KMS-11 (cell line): ENCODE data around the gene ABCB4.
"Not testable (repeated sequence)": the region's sequence is repeated elsewhere in the genome, so short reads cannot be mapped to it uniquely, and the experiment has no call there.

Source experiments
- H2AFZ ChIP-seq: fragments of 200-600 bp; sonication (generic); 2 replicates; pipeline ENCODE4 v1.6.1; 2016; ENCODE audit warnings: antibody characterized with exemption, mixed run types, low read depth
- H3K27ac ChIP-seq: fragments of 200-600 bp; sonication (generic); 2 replicates; pipeline ENCODE4 v1.6.1; 2016; ENCODE audit warnings: mild to moderate bottlenecking, mixed run types
- H3K27me3 ChIP-seq: fragments of 200-600 bp; sonication (generic); 2 replicates; pipeline ENCODE4 v1.6.1; 2017; ENCODE audit warnings: mild to moderate bottlenecking, low read depth, mixed run types, moderate library complexity; ENCODE audit not compliant: insufficient read depth
- H3K36me3 ChIP-seq: fragments of 200-600 bp; sonication (generic); 2 replicates; pipeline ENCODE4 v1.6.1; 2017; ENCODE audit warnings: mild to moderate bottlenecking, mixed run types; ENCODE audit not compliant: insufficient read depth
- H3K4me1 ChIP-seq: fragments of 200-600 bp; sonication (generic); 2 replicates; pipeline ENCODE4 v1.6.1; 2016; ENCODE audit warnings: mild to moderate bottlenecking, low read depth, mixed run types; ENCODE audit not compliant: poor library complexity, severe bottlenecking
- H3K4me2 ChIP-seq: fragments of 200-600 bp; sonication (generic); 2 replicates; pipeline ENCODE4 v1.7.0; 2016; ENCODE audit warnings: mild to moderate bottlenecking, mixed run types
- H3K4me3 ChIP-seq: fragments of 200-600 bp; sonication (generic); IDR thresholded peaks from 2 replicates; pipeline ENCODE4 v1.6.1; 2017; ENCODE audit warnings: low read depth, low read length, mixed read lengths; ENCODE audit not compliant: insufficient read depth
- H3K79me2 ChIP-seq: fragments of 200-600 bp; sonication (generic); 2 replicates; pipeline ENCODE4 v1.6.1; 2016; ENCODE audit warnings: low read depth, mixed run types; ENCODE audit not compliant: insufficient read depth
- H3K9ac ChIP-seq: fragments of 200-600 bp; sonication (generic); 2 replicates; pipeline ENCODE4 v1.6.1; 2016; ENCODE audit warnings: mild to moderate bottlenecking, mixed run types
- H4K20me1 ChIP-seq: fragments of 200-600 bp; sonication (generic); 2 replicates; pipeline ENCODE4 v1.6.1; 2016; ENCODE audit warnings: mild to moderate bottlenecking, mixed run types; ENCODE audit not compliant: insufficient read depth
- TF ChIP-seq, protein P1 (sequence below): fragments of 200-600 bp; sonication (generic); conservative IDR thresholded peaks from 2 replicates; pipeline ENCODE4 v1.6.1; 2017; ENCODE audit warnings: low read depth, mild to moderate bottlenecking, antibody characterized with exemption, low read length, moderate library complexity, mixed read lengths

Gene ABCB4

DNA sequence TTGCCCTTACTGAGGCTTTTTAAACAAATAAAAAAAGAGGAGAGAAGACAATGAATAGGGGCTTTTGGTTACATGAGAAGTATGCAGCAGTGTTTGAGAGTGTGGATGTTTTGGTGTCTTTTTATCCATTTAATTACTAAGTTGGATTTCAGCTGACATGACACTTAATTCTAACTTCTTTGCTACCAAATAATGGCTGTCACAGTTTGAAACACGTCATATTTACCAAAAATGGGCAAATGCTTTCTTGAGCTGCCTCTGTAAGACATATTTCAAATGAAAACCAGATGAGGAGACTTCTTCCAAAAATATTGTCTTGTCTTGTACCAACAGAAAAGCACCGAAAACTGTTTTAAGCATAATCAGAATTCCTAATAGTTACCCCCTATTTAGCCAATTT lies 4.0 kb downstream of the ABCB4 start:
- Histone ChIP-seq H3K4me3 (no peak overlapping the region), H2AFZ (no peak overlapping the region), H3K4me2 (no peak overlapping the region), H3K27ac (no peak overlapping the region), H3K27me3 (no peaks in the 10 kb centered on the region), H3K9ac (no peak overlapping the region), H3K36me3 (no peaks in the 10 kb centered on the region), H3K79me2 (no peaks in the 10 kb centered on the region), H3K4me1 (no peaks in the 10 kb centered on the region), H4K20me1 (no peaks in the 10 kb centered on the region)
- TF ChIP-seq, protein P1, sequence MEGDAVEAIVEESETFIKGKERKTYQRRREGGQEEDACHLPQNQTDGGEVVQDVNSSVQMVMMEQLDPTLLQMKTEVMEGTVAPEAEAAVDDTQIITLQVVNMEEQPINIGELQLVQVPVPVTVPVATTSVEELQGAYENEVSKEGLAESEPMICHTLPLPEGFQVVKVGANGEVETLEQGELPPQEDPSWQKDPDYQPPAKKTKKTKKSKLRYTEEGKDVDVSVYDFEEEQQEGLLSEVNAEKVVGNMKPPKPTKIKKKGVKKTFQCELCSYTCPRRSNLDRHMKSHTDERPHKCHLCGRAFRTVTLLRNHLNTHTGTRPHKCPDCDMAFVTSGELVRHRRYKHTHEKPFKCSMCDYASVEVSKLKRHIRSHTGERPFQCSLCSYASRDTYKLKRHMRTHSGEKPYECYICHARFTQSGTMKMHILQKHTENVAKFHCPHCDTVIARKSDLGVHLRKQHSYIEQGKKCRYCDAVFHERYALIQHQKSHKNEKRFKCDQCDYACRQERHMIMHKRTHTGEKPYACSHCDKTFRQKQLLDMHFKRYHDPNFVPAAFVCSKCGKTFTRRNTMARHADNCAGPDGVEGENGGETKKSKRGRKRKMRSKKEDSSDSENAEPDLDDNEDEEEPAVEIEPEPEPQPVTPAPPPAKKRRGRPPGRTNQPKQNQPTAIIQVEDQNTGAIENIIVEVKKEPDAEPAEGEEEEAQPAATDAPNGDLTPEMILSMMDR: no peak

DNA sequence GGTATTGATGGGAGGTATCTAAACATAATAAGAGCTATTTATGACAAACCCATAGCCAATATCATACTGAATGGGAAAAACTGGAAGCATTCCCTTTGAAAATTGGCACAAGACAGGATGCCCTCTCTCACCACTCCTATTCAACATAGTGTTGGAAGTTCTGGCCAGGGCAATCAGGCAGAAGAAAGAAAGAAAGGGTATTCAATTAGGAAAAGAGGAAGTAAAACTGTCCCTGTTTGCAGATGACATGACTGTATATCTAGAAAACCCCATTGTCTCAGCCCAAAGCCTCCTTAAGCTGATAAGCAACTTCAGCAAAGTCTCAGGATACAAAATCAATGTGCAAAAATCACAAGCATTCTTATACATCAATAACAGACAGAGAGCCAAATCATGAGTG lies 6.3 kb downstream of the ABCB4 start:
- not testable (repeated sequence) for H3K79me2 ChIP-seq, H3K36me3 ChIP-seq, H3K27me3 ChIP-seq, H3K4me2 ChIP-seq, H3K27ac ChIP-seq, H3K9ac ChIP-seq, H2AFZ ChIP-seq, H4K20me1 ChIP-seq, H3K4me3 ChIP-seq, H3K4me1 ChIP-seq

DNA sequence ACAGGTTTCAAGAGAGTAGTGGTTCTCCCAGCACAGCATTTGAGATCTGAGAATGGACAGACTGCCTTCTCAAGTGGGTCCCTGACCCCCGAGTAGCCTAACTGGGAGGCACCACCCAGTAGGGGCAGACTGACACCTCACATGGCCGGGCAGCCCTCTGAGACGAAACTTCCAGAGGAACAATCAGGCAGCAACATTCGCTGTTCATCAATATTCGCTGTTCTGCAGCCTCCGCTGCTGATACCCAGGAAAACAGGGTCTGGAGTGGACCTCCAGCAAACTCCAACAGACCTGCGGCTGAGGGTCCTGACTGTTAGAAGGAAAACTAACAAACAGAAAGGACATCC lies 10.0 kb downstream of the ABCB4 start:
- not testable (repeated sequence) for H3K27me3 ChIP-seq, H3K79me2 ChIP-seq, H3K27ac ChIP-seq, H3K9ac ChIP-seq, H4K20me1 ChIP-seq, H3K4me1 ChIP-seq, H2AFZ ChIP-seq, H3K4me3 ChIP-seq, H3K36me3 ChIP-seq, H3K4me2 ChIP-seq

DNA sequence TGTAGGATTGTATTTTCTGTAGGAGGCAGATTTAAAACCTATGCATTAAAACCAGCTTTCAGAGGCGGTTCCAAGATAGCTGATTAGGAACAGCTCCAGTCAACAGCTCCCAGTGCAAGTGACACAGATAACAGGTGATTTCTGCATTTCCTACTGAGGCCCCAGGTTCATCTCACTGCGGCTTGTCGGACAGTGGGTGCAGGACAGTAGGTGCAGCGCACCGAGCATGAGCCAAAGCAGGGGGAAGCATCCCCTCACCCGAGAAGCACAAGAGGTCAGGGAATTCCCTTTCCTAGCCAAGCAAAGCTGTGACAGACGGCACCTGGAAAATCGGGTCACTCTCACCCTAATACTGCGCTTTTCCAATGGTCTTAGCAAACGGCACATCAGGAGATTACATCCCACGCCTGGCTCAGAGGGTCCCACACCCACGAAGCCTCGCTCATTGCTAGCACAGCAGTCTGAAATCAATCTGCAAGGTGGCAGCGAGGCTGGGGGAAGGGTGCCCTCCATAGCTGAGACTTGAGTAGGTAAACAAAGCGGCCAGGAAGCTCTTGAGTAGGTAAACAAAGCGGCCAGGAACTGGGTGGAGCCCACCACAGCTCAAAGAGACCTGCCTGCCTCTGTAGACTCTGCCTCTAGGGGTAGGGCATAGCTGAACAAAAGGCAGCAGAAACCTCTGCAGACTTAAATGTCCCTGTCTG lies 10.5 kb downstream of the ABCB4 start:
- not testable (repeated sequence) for H3K4me3 ChIP-seq, H3K79me2 ChIP-seq, H3K27ac ChIP-seq, H4K20me1 ChIP-seq, H3K9ac ChIP-seq, H3K36me3 ChIP-seq, H3K27me3 ChIP-seq, H3K4me1 ChIP-seq, H3K4me2 ChIP-seq, H2AFZ ChIP-seq

DNA sequence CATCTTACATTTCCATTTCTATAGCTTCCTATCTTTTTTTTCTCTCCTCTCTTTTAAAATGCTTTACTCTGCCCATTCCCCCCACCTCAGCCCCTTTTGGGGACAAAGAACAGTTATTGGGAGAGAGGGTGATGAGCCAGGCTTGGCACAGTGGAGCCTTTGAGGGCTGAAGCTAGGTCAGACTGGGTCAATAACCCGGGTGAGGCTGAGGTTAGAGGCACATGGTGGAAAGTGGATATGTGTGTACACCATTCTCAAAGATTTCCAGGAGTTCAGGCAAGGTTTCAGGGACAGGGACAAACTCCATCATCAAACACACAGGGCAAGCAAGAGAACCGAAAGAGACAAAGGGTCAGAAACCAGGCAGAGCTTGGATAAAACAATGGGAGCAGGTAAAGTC lies 11.5 kb downstream of the ABCB4 start:
- H4K20me1 ChIP-seq: no peaks in the 10 kb centered on the region
- H3K36me3 ChIP-seq: no peaks in the 10 kb centered on the region
- H3K27me3 ChIP-seq: no peaks in the 10 kb centered on the region
- TF ChIP-seq, protein P1: no peak
- no peak overlapping the region for H3K4me3 ChIP-seq
- H3K9ac ChIP-seq: no peak overlapping the region
- H3K79me2 ChIP-seq: no peaks in the 10 kb centered on the region
- H2AFZ ChIP-seq: no peak overlapping the region
- H3K4me2 ChIP-seq: no peak overlapping the region
- no peaks in the 10 kb centered on the region for H3K4me1 ChIP-seq
- H3K27ac ChIP-seq: no peak overlapping the region

DNA sequence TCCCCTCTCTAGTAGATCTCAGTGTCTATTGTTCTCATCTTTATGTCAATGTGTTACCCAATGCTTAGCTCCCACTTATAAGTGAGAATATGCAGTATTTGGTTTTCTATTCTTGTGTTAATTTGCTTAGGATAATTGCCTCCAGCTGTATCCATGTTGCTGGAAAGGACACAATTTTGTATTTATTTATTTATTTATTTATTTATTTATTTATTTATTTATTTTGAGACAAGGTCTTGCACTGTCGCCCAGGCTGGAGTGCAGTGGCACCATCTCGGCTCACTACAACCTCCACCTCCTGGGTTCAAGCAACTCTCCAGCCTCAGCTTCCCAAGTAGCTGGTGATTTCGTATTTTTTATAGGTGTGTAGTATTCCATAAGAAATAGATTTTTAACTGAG lies 15.0 kb downstream of the ABCB4 start:
- not testable (repeated sequence) for H3K9ac ChIP-seq, H3K27me3 ChIP-seq, H3K4me2 ChIP-seq, H3K36me3 ChIP-seq, H4K20me1 ChIP-seq, H3K79me2 ChIP-seq, H2AFZ ChIP-seq, H3K4me1 ChIP-seq, H3K27ac ChIP-seq, H3K4me3 ChIP-seq
